ENCODE measurements around the gene GSE1. TPM values are rescaled to one million over a fixed set of nuclear protein-coding genes. Genes with fewer than 3 reads are reported as not detected.

GSE1 gene
- total and polyA plus RNA-seq, 9 of the 15 experiments (the other 6 are each of a cell fraction or from before 2014, with no cell fraction given), result 12.2 to 244 (median 57.9) TPM

- TF ChIP-seq ZNF395 (CRISPR knock-in tag; IDR thresholded peaks at IDR 0.05) (0 out of 2 replicates have a peak, but pooled peaks have one; percentile 50), RBM14 (IDR thresholded peaks at IDR 0.05; ENCODE audit: borderline replicate concordance, insufficient read depth, low read depth, low read length) (no peak), TEAD4 (IDR thresholded peaks at IDR 0.05; ENCODE audit: low read length) (peak; percentile 56), TEAD4 (CRISPR knock-in tag; IDR thresholded peaks at IDR 0.05; ENCODE audit: borderline replicate concordance) (no peak), TBL1XR1 (IDR thresholded peaks at IDR 0.05; ENCODE audit: low read length in 2 of 2) (no peak), CREM (IDR thresholded peaks at IDR 0.05; ENCODE audit: low read depth) (peak; percentile 38; the same call in 1 of the 2 replicates)
These were observed 7.3 kb downstream of the GSE1 start (continued) for GRCh38 chr16:85620374-85620773.

DNA sequence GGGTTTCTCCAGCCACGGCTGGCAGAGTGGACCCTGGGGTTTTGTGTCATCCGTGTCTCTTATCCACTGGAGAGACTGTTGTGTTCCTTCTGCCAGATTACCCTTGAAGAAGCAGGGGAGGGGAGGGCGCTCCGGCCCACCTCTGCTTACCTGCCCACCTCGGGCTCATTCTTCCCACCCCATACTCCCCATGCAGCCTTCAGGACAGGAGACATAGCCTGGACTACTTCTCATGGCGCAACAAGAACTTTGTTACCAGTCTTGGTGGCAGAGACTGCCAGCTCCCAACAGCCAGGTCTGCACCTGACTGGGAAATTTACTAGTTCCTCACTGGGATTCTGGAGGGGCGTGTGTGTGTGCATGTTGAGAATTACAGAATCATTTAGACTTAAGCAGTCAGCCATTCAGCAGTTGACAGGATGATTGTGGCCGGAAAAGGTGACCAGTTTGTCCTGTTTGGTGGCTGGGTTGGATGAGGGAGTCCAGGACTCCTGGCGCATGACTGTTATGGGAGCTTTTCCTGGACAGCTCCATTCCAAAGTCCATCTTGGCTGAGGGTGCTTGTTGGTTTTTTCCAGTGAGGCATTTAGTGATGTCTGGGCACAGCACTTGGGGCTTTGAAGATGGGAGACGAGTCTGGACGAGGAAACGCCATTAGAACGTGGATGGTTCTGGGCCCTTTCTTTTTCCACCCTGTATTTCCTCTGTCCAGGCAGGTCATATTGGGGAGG lies 8.7 kb downstream of the GSE1 start:
- H3K79me2 ChIP-seq (ENCODE audit: control insufficient read depth, insufficient read depth, low read length), result peaks cover 100% of the 10 kb centered on the region
- CTCF ChIA-PET (ENCODE audit: low intra/inter-chr PET ratio), result no interaction called here
- BruUV-seq (replicated peaks), result no TSS peak
- TF ChIP-seq ARID1B (IDR thresholded peaks at IDR 0.05), result no peak
- TF ChIP-seq ZKSCAN8 (CRISPR knock-in tag; IDR thresholded peaks at IDR 0.05), result no peak
- no peak for TF ChIP-seq FOXJ3 (CRISPR knock-in tag; IDR thresholded peaks at IDR 0.05)
- TF ChIP-seq ETV5 (CRISPR knock-in tag; IDR thresholded peaks at IDR 0.05; ENCODE audit: low read depth), result no peak
- no peak for TF ChIP-seq ZNF449 (CRISPR knock-in tag; IDR thresholded peaks at IDR 0.05)
- TF ChIP-seq BRD9 (IDR thresholded peaks at IDR 0.05; ENCODE audit: low read depth, partially characterized antibody), result no peak
- TF ChIP-seq AFF1 (IDR thresholded peaks at IDR 0.05; ENCODE audit: low read depth in 1 of 2, partially characterized antibody in 2 of 2), result no peak

More for the DNA sequence above, 8.7 kb downstream of the GSE1 start:
- H3K4me1 ChIP-seq (replicated peaks in 1 of 2; ENCODE audit: control insufficient read depth in 2 of 2, insufficient read depth in 2 of 2, low read length in 2 of 2), result peaks cover 55 to 90% of the 10 kb centered on the region in 2 experiments
- peaks cover 45% of the 10 kb centered on the region for H3K9me1 ChIP-seq (ENCODE audit: control insufficient read depth, insufficient read depth, low read length)
- WGBS (ENCODE audit: insufficient coverage, low coverage, missing lambda C conversion rate), result 97% methylated on average over 9 of the region's 13 CpGs
- no peak overlapping the region for H3K4me2 ChIP-seq (ENCODE audit: insufficient read depth, low read length)
- H3K27ac ChIP-seq (ENCODE audit: extremely low read depth, low read depth, low read length), result no peak overlapping the region; the same call in 2 of the 3 replicates
- in situ Hi-C loops (cut with MboI), result no loop called here
- peaks cover 91% of the 10 kb centered on the region for H4K20me1 ChIP-seq (replicated peaks; ENCODE audit: control insufficient read depth, insufficient read depth, low read length)
- intact Hi-C loops (cut with micrococcal nuclease), result no loop called here
- ATAC-seq (no peak), DNase-seq (ENCODE audit: extremely low read depth in 1 of 4, low spot score in 3 of 4) (no peak), FAIRE-seq (no peak)
- no peaks in the 10 kb centered on the region for H3K9me3 ChIP-seq (replicated peaks; ENCODE audit: control insufficient read depth, insufficient read depth, low read depth, low read length)
- H3K36me3 ChIP-seq (ENCODE audit: control insufficient read depth, insufficient read depth, low read length), result peaks cover 99% of the 10 kb centered on the region
- no peak overlapping the region for H2AFZ ChIP-seq (ENCODE audit: low read depth, low read length)
- H3K9ac ChIP-seq (ENCODE audit: insufficient read depth in 1 of 2, low read depth in 2 of 2, low read length in 2 of 2), result no peak overlapping the region; a peak in 1 of 4 replicates
- POLR2A ChIA-PET, result interaction anchor here (1.2 kb wide), 1 partner anchor 9 kb away, joined by 6 read pairs; no protein-coding TSS in a partner anchor
- no peaks in the 10 kb centered on the region for H3K27me3 ChIP-seq (ENCODE audit: control insufficient read depth in 2 of 2, insufficient read depth in 2 of 2, low read length in 2 of 2)
- H3K4me3 ChIP-seq, result no peak overlapping the region
